HL-60 (cell line): ENCODE measurements around the gene BIN1.

Experiments
- DNase-seq, 2 experiments: peaks; one replicate each; pipeline ENCODE4 v3.0.0-alpha.2; 2010 to 2020; ENCODE audit warnings: low read depth in 1 of 2, low spot score in 1 of 2
- H3K27ac ChIP-seq: fragments of 250-450 bp; sonication (Bioruptor Pico); replicated peaks from 2 replicates; pipeline ENCODE4 v1.5.1; 2020; ENCODE audit warnings: mild to moderate bottlenecking, moderate library complexity
- H3K27me3 ChIP-seq: fragments of 250-450 bp; sonication (Bioruptor Pico); 2 replicates; pipeline ENCODE4 v1.5.1; 2021; ENCODE audit warnings: mild to moderate bottlenecking, moderate library complexity; ENCODE audit not compliant: insufficient read depth, poor library complexity, severe bottlenecking
- H3K4me3 ChIP-seq: replicated peaks from 2 replicates; pipeline ENCODE4 v1.5.1; 2011; ENCODE audit warnings: mild to moderate bottlenecking, control low read depth, low read length; ENCODE audit not compliant: insufficient read depth
- CTCF ChIP-seq: IDR thresholded peaks from one replicate; pipeline ENCODE4 v1.5.1; 2011; ENCODE audit warnings: low read length, control low read depth, inconsistent platforms; ENCODE audit not compliant: insufficient read depth
- GABPA ChIP-seq: IDR thresholded peaks from 2 replicates; pipeline ENCODE4 v1.6.1; 2012; ENCODE audit warnings: low read depth
- POLR2AphosphoS5 ChIP-seq: IDR thresholded peaks from 2 replicates; pipeline ENCODE4 v1.6.1; 2012; ENCODE audit warnings: low read depth
- REST ChIP-seq: IDR thresholded peaks from 2 replicates; pipeline ENCODE4 v1.6.1; 2012; ENCODE audit warnings: low read depth; ENCODE audit not compliant: insufficient replicate concordance
- SPI1 ChIP-seq: IDR thresholded peaks from 2 replicates; pipeline ENCODE4 v1.6.1; 2012; ENCODE audit warnings: low read depth, mild to moderate bottlenecking, borderline replicate concordance

BIN1 gene

GRCh38 chr2:127104881-127105655, 1.9 kb downstream of the BIN1 start:
- no peak overlapping the region for H3K27ac ChIP-seq
- no peak overlapping the region for H3K4me3 ChIP-seq
- peaks cover 16% of the 10 kb centered on the region for H3K27me3 ChIP-seq
- TF ChIP-seq CTCF = no peak
- TF ChIP-seq POLR2AphosphoS5 = no peak
- TF ChIP-seq SPI1 = no peak
- no peak for TF ChIP-seq REST
- no peak for TF ChIP-seq GABPA
- no peak for DNase-seq

DNA sequence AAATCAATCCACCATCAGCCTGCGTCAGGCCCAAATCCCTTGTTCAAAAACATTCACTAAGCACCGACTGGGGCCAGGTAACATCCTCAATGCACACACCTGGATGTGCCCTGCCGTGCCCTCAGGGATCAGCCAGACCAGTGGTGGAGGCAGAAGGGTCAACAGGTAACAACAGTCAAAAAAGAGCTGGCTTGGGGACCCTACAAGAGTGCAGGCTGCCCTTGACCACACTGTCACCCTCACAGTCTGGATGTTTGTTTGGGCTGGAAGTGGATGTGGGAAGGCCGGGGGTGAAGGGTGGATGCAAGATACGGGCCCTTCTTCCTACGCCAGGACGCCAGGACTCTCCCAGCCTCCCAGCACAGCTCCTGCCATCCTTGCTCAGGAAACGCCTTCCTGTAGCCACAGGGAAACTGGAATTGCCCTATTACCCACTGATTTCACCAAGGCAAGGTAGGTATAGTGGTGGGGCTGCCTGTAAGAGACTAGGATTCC, 2.7 kb downstream of the BIN1 start:
- no peak for DNase-seq
- Histone ChIP-seq H3K27ac (no peak overlapping the region), H3K4me3 (no peak overlapping the region), H3K27me3 (peaks cover 16% of the 10 kb centered on the region)
- TF ChIP-seq CTCF = no peak
- no peak for TF ChIP-seq REST
- no peak for TF ChIP-seq SPI1
- TF ChIP-seq POLR2AphosphoS5 = no peak

DNA sequence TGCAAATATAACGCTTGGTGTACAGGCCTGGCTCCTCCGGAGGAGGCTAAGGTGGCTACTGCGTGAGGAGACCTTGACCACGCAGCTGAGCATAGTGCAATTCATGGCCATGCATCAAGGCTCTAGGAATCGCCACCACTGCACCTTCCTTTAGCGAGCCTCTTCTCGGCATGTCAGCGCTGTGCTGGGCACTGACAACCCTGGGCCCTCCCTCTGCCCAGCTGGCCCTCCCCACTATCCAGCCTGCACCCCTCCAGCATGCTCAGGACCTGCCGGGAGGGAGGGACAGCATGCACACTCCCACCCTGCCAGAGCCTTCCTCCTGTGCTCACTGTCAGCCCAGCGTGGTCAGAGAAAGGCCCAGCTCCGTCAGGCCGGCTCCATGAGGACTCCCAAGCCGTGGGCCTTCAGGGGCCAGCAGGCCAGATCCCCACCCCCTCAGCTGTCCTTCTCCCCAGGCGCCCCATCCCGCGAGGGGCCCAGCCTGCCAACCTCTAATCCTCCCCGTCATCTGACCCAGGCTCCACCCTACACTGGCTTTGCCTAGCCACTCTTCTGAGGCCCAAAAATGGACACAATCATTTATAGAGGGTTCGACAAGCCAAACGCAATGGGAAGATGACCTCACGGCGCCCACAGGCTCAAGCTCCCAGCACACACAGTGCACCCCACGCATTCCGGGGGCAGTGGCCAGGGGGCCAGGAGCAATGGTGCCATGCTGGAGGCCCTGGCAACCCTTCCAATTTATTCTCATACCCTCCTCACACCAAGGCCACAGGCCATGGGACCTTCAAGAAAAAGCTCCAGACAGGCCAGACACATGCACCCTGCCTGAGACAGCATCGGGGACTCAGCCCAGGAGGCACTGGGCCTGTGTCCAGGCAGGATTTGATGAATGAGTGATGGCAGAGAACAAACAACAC, 3.5 kb downstream of the BIN1 start:
- TF ChIP-seq CTCF = no peak
- no peak for TF ChIP-seq SPI1
- no peak for TF ChIP-seq POLR2AphosphoS5
- TF ChIP-seq GABPA = no peak
- TF ChIP-seq REST = no peak
- Histone ChIP-seq H3K27ac (no peak overlapping the region), H3K27me3 (peaks cover 16% of the 10 kb centered on the region), H3K4me3 (no peak overlapping the region)
- DNase-seq = no peak
